Ovary (tissue), 9 donors: ENCODE results near the gene RABL6. TPM values are rescaled to one million over a fixed set of nuclear protein-coding genes. Genes with fewer than 3 reads are reported as not detected.
A peak's percentile ranks its signal among the peaks of the same experiment; 100 is the strongest.
"Not testable (repeated sequence)": the region's sequence is repeated elsewhere in the genome, so short reads cannot be mapped to it uniquely, and the experiment has no call there.

Experiments used
- DNase-seq, 5 donors: peaks; one replicate each; pipeline ENCODE4 v3.0.0-alpha.2; 2019 to 2020
- H3K27ac ChIP-seq, 2 donors: fragments of 200-600 bp; one replicate each; pipeline versions ENCODE4 v1.5.1 to v1.8.0; 2019 to 2022
- H3K27me3 ChIP-seq: fragments of 200-600 bp; one replicate; pipeline ENCODE4 v1.8.0; 2022
- H3K36me3 ChIP-seq: fragments of 200-600 bp; sonication (generic); one replicate; pipeline ENCODE4 v1.5.1; 2019
- H3K4me1 ChIP-seq: one replicate; pipeline ENCODE4 v1.8.1; 2013; ENCODE audit warnings: mild to moderate bottlenecking, moderate library complexity; ENCODE audit not compliant: insufficient read depth
- H3K4me3 ChIP-seq: fragments of 200-600 bp; sonication (generic); one replicate; pipeline ENCODE4 v1.5.1; 2017
- H3K9me3 ChIP-seq, 2 donors: fragments of 200-600 bp in 1 of 2; sonication (generic) in 1 of 2; one replicate each; pipeline versions ENCODE4 v1.5.1 to v1.8.1; 2013 to 2019; ENCODE audit warnings: mild to moderate bottlenecking in 1 of 2, moderate library complexity in 1 of 2
- CTCF ChIP-seq, 3 donors: fragments of 450-650 bp in 2 of 3; fragments of 200-600 bp in 1 of 3; IDR thresholded peaks; one replicate each; pipeline versions ENCODE4 v1.5.1 to v1.8.0; 2016 to 2022; ENCODE audit warnings: antibody characterized with exemption in 3 of 3, mild to moderate bottlenecking in 1 of 3
- EP300 ChIP-seq: sonication (generic); formaldehyde crosslinking; IDR thresholded peaks from one replicate; pipeline ENCODE4 v1.6.1; 2017; ENCODE audit warnings: antibody characterized with exemption
- POLR2A ChIP-seq: fragments of 450-650 bp; IDR thresholded peaks from one replicate; pipeline ENCODE4 v1.6.1; 2017; ENCODE audit warnings: antibody characterized with exemption, mild to moderate bottlenecking, moderate library complexity
- WGBS, 3 donors: extraction: QIAGEN DNeasy Blood & Tissue Kit in 1 of 3; methylation state at CpG; one replicate each; pipeline versions ENCODE4 v1.1.5 to v1.1.7; 2013 to 2017; 5-methylcytosine and 5-hydroxymethylcytosine counted together
- intact Hi-C, 4 donors: fragments of 100-400 bp; cut with DNase I; formaldehyde crosslinking; loops; one replicate each; pipeline versions ENCODE4 v1.11.0 to v1.15.1; 2022 to 2023
- polyA plus RNA-seq, 2 donors: library from polyadenylated mRNA; stranded (reverse); fragments of 200-250 nt in 1 of 2; fragments of 350-450 nt in 1 of 2; fragmentation: Illumina TruSeq in 1 of 2; extraction: RNeasy Lipid Tissue Mini Kit (QIAGEN cat#74804) in 1 of 2; gene quantifications; one replicate each; pipeline ENCODE4 v1.2.3, GENCODE V29; 2013 to 2014
- total RNA-seq, 7 donors: library from RNA; depleted of rRNA in 2 of 7; stranded (reverse); fragments of >200 nt in 2 of 7; fragmentation: NEBNext Ultra II Directional in 3 of 7; extraction: Animal tissue kit (Norgen Biotek cat#: 25700) in 3 of 7; gene quantifications; one replicate each; pipeline versions ENCODE4 v1.1.0 to v1.2.4, GENCODE V29; 2016 to 2023
- donor health status: DM: no; HTN: no; CAD: no; lungs with moderate emphysema.
- donor health status: DM: no; HTN: no; CAD: no.
- donor health status: Bipolar disorder and iron deficiency.
- donor health status: DM: yes; HTN: yes; CAD: no.
- donor health status: DM: no; HTN: no; CAD: no.
- donor health status: DM: yes; HTN: yes; CAD: no.

Gene RABL6
- total and polyA plus RNA-seq, 9 donors, result 22.6 to 65.4 (median 49.4) TPM

GRCh38 chr9:136794281-136794999 is 13.3 kb upstream of the RABL6 start:
- peak in 1 of 5 donors; percentile 36 for DNase-seq
- WGBS, 3 donors, result 85 to 91% (median 86%) methylated on average over 14 of the region's 14 CpGs
- Histone ChIP-seq H3K9me3 (no peaks in the 10 kb centered on the region), H3K4me1 (peaks cover 23% of the 10 kb centered on the region), H3K27me3 (no peaks in the 10 kb centered on the region), H3K4me3 (no peak overlapping the region), H3K27ac (no peak overlapping the region), H3K36me3 (no peaks in the 10 kb centered on the region)
- intact Hi-C loops, result loop anchor here in 1 of 4 donors (10.0 kb wide), 1 partner anchor 50 kb away; the partner anchor contains the start of genes AJM1 and PHPT1
- TF ChIP-seq EP300 (no peak), CTCF (IDR thresholded peaks at IDR 0.05) (no peak), POLR2A (no peak)

DNA sequence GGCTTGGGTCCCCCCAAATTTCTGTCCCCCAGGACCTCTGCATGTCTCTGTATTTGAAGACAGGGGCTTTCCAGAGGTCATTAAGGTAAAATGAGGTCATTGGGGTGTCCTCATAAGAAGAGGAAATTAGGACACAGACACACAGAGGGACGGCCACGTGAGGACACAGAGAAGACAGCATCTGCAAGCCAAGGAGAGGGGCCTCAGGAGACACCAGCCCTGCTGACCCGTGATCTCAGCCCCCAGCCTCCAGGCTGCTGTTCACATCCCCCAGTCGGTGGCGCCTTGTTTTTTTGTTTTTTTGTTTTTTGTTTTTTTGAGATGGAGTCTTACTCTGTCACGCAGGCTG is 12.8 kb upstream of the RABL6 start:
- no peak overlapping the region for H3K27ac ChIP-seq
- WGBS, 3 donors, result 49 to 64% (median 57%) methylated on average over 6 of the region's 6 CpGs
- no peak for TF ChIP-seq POLR2A
- no peak for TF ChIP-seq CTCF (IDR thresholded peaks at IDR 0.05)
- no peak for TF ChIP-seq EP300
- intact Hi-C loops, result loop anchor here in 1 of 4 donors (10.0 kb wide), 1 partner anchor 50 kb away; the partner anchor contains the start of genes AJM1 and PHPT1
- DNase-seq, result peak in 1 of 5 donors; percentile 31
- H3K4me3 ChIP-seq, result no peak overlapping the region
- no peaks in the 10 kb centered on the region for H3K36me3 ChIP-seq
- no peaks in the 10 kb centered on the region for H3K9me3 ChIP-seq
- peaks cover 26% of the 10 kb centered on the region for H3K4me1 ChIP-seq
- H3K27me3 ChIP-seq, result no peaks in the 10 kb centered on the region

DNA sequence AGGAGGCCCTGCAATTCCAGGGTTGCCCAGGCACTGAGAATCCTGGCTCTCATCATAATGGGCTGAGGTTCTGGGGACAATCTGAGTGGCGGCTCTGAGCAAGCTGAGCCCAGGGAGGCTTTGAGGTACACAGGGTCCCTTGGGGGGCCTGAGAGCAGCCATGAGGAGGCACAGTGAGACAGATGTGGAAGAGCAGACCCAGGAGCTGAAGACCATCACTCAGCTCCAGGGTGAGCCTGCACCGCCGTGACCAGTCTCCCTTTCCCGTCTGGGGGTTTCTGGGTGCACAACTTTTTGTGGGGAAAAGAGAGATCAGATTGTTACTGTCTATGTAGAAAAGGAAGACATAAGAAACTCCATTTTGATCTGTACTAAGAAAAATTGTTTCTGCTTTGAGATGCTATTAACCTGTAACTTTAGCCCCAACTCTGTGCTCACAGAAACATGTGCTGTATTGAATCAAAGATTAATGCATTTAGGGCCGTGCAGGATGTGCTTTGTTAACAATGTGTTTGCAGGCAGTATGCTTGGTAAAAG is 11.4 kb upstream of the RABL6 start, which contains the start of gene CCDC183:
TSS of gene CCDC183 (plus strand) at position 101 of the 537 bp plus-strand sequence. CDS start at position 161, 60 bp downstream.
- TF ChIP-seq POLR2A (no peak), CTCF (IDR thresholded peaks at IDR 0.05) (no peak), EP300 (no peak)
- no peaks in the 10 kb centered on the region for H3K27me3 ChIP-seq
- DNase-seq, result no peak
- intact Hi-C loops, result loop anchor here in 1 of 4 donors (10.0 kb wide), 1 partner anchor 48 kb away; the partner anchor contains the start of genes AJM1 and PHPT1
- 15 to 17% (median 16%) methylated on average over 5 of the region's 5 CpGs for WGBS, 3 donors
- no peak within 1 kb of the TSS for H3K4me3 ChIP-seq
- no peaks in the 10 kb centered on the region for H3K9me3 ChIP-seq
- H3K27ac ChIP-seq, result peak within 1 kb of the TSS in 1 of 2 donors; percentile 25
- H3K36me3 ChIP-seq, result no peaks in the 10 kb centered on the region
- H3K4me1 ChIP-seq, result peaks cover 26% of the 10 kb centered on the region

DNA sequence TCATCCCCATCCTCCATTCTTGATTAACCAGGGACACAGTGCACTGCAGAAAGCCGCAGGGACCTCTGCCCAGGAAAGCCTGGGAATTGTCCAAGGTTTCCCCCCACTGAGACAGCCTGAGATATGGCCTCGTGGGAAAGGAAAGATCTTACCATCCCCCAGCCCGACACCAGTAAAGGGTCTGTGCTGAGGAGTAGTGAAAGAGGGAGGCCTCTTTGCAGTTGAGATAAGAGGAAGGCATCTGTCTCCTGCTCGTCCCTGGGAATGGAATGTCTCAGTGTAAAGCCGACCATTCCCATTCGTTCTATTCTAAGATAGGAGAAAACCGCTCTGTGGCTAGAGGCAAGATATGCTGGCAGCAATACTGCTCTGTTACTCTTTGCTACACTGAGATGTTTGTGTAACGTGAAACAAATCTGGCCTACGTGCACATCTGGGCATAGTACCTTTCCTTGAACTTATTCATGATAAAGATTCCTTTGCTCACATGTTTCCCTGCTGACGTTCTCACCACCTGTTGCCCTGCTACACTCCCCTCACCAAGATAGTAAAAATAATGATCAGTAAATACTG is 10.9 kb upstream of the RABL6 start:
- H3K4me3 ChIP-seq, H3K36me3 ChIP-seq, H3K9me3 ChIP-seq, H3K27me3 ChIP-seq: not testable (repeated sequence)
- peaks cover 24% of the 10 kb centered on the region for H3K4me1 ChIP-seq
- intact Hi-C loops, result loop anchor here in 1 of 4 donors (10.0 kb wide), 1 partner anchor 48 kb away; the partner anchor contains the start of genes AJM1 and PHPT1
- peak overlapping the region in 1 of 2 donors; percentile 25 for H3K27ac ChIP-seq
- peak in 4 of 5 donors; percentile 49 to 79 (median 66) for DNase-seq
- 1 to 8% (median 2%) methylated on average over 10 of the region's 10 CpGs for WGBS, 3 donors
